Peyer's patch (tissue), 4 donors: Measurements from ENCODE around the gene SF1. TPM values are rescaled to one million over a fixed set of nuclear protein-coding genes. Genes with fewer than 3 reads are reported as not detected.

Experiments used
- DNase-seq, 3 donors: peaks; one replicate each; pipeline ENCODE4 v3.0.0-alpha.2; 2017 to 2019
- H3K27ac ChIP-seq, 4 donors: fragments of 200-600 bp; sonication (generic); one replicate each; pipeline ENCODE4 v1.5.1; 2016 to 2019
- H3K27me3 ChIP-seq, 2 donors: fragments of 200-600 bp; sonication (generic); one replicate each; pipeline ENCODE4 v1.5.1; 2019
- H3K36me3 ChIP-seq, 3 donors: fragments of 200-600 bp; sonication (generic); one replicate each; pipeline ENCODE4 v1.5.1; 2016 to 2019
- H3K4me1 ChIP-seq, 4 donors: fragments of 200-600 bp; sonication (generic); one replicate each; pipeline ENCODE4 v1.5.1; 2016 to 2019
- H3K4me3 ChIP-seq, 4 donors: fragments of 200-600 bp; sonication (generic); 1 replicate in 3 of 4; 2 replicates in 1 of 4; pipeline ENCODE4 v1.5.1; 2016 to 2019; ENCODE audit warnings: mild to moderate bottlenecking in 1 of 4
- H3K9me3 ChIP-seq, 4 donors: fragments of 200-600 bp; sonication (generic); one replicate each; pipeline ENCODE4 v1.5.1; 2016 to 2019; ENCODE audit warnings: mild to moderate bottlenecking in 1 of 4
- CTCF ChIP-seq, 6 experiments: fragments of 450-650 bp in 4 of 6; fragments of 200-600 bp in 2 of 6; sonication (generic) in 1 of 6; IDR thresholded peaks; one replicate each; pipeline ENCODE4 v1.5.1; 2017 to 2019; ENCODE audit warnings: antibody characterized with exemption in 6 of 6, mild to moderate bottlenecking in 3 of 6, moderate library complexity in 1 of 6
- POLR2A ChIP-seq, 2 donors: fragments of 450-650 bp; IDR thresholded peaks; one replicate each; pipeline ENCODE4 v1.5.1; 2017; ENCODE audit warnings: antibody characterized with exemption in 2 of 2, mild to moderate bottlenecking in 2 of 2, moderate library complexity in 2 of 2
- total RNA-seq, 4 donors: library from RNA; depleted of rRNA; stranded (reverse); fragments of >200 nt; gene quantifications; one replicate each; pipeline ENCODE4 v1.1.0, GENCODE V29; 2016

Gene SF1
- total RNA-seq, 4 donors from 2014 or later, result 247 to 621 (median 392) TPM

GRCh38 chr11:64718084-64718779 is 60.1 kb downstream of the SF1 start:
- H3K27ac ChIP-seq, result no peak overlapping the region
- peak in 1 of 3 donors; percentile 25 for DNase-seq
- H3K27me3 ChIP-seq, result peaks cover 0 to 25% of the 10 kb centered on the region in 2 donors
- H3K9me3 ChIP-seq, result no peaks in the 10 kb centered on the region
- no peak overlapping the region for H3K4me3 ChIP-seq
- TF ChIP-seq POLR2A (IDR thresholded peaks at IDR 0.05) (no peak), CTCF (IDR thresholded peaks at IDR 0.05) (no peak)
- peaks cover 0 to 12% (median 3%) of the 10 kb centered on the region in 4 donors for H3K4me1 ChIP-seq
- no peaks in the 10 kb centered on the region for H3K36me3 ChIP-seq

GRCh38 chr11:64717268-64717578 is 61.1 kb downstream of the SF1 start:
- no peak overlapping the region for H3K4me3 ChIP-seq
- no peaks in the 10 kb centered on the region for H3K36me3 ChIP-seq
- DNase-seq, result no peak
- no peak overlapping the region for H3K27ac ChIP-seq
- H3K27me3 ChIP-seq, result peaks cover 0 to 30% of the 10 kb centered on the region in 2 donors
- H3K9me3 ChIP-seq, result no peaks in the 10 kb centered on the region
- no peak for TF ChIP-seq POLR2A (IDR thresholded peaks at IDR 0.05)
- TF ChIP-seq CTCF (IDR thresholded peaks at IDR 0.05), result no peak
- peaks cover 0 to 16% (median 8%) of the 10 kb centered on the region in 4 donors for H3K4me1 ChIP-seq

GRCh38 chr11:64716473-64717267 is 61.7 kb downstream of the SF1 start:
- no peak for DNase-seq
- Histone ChIP-seq H3K27me3 (peaks cover 0 to 35% of the 10 kb centered on the region in 2 donors), H3K9me3 (no peaks in the 10 kb centered on the region), H3K4me3 (no peak overlapping the region), H3K36me3 (no peaks in the 10 kb centered on the region), H3K27ac (no peak overlapping the region), H3K4me1 (peaks cover 0 to 22% (median 10%) of the 10 kb centered on the region in 4 donors)
- TF ChIP-seq CTCF (IDR thresholded peaks at IDR 0.05) (no peak), POLR2A (IDR thresholded peaks at IDR 0.05) (no peak)

GRCh38 chr11:64715756-64716472 is 62.4 kb downstream of the SF1 start:
- TF ChIP-seq POLR2A (IDR thresholded peaks at IDR 0.05) (no peak), CTCF (IDR thresholded peaks at IDR 0.05) (no peak)
- Histone ChIP-seq H3K4me1 (peaks cover 0 to 22% (median 10%) of the 10 kb centered on the region in 4 donors), H3K36me3 (no peaks in the 10 kb centered on the region), H3K27ac (no peak overlapping the region), H3K4me3 (no peak overlapping the region), H3K9me3 (no peaks in the 10 kb centered on the region), H3K27me3 (peaks cover 0 to 43% of the 10 kb centered on the region in 2 donors)
- no peak for DNase-seq

GRCh38 chr11:64715110-64715509 is 63.2 kb downstream of the SF1 start:
- Histone ChIP-seq H3K9me3 (no peaks in the 10 kb centered on the region), H3K27me3 (peaks cover 0 to 49% of the 10 kb centered on the region in 2 donors), H3K4me1 (peaks cover 0 to 22% (median 10%) of the 10 kb centered on the region in 4 donors), H3K36me3 (no peaks in the 10 kb centered on the region), H3K27ac (no peak overlapping the region), H3K4me3 (no peak overlapping the region)
- DNase-seq, result no peak
- TF ChIP-seq POLR2A (IDR thresholded peaks at IDR 0.05) (no peak), CTCF (IDR thresholded peaks at IDR 0.05) (no peak)
